Measurements from ENCODE around the gene MLH1. TPM values are rescaled to one million over a fixed set of nuclear protein-coding genes. Genes with fewer than 3 reads are reported as not detected.
"Not testable (repeated sequence)": the region's sequence is repeated elsewhere in the genome, so short reads cannot be mapped to it uniquely, and the experiment has no call there.

MLH1 gene
- total RNA-seq, 3 donors from 2014 or later (not counting 1 experiment from before 2014, with no cell fraction given): 26.9 to 42.6 (median 27.3) TPM

GRCh38 chr3:36944641-36945270, 48.6 kb upstream of the MLH1 start, which contains the start of gene TRANK1:
TSS of gene TRANK1 (minus strand) at chr3:36945054. CDS start at chr3:36944809, 245 bp downstream.
- no peak for TF ChIP-seq CTCF (IDR thresholded peaks at IDR 0.05)
- Histone ChIP-seq H3K27ac (ENCODE audit: low read length) (peak within 1 kb of the TSS; percentile 28), H3K4me1 (ENCODE audit: control insufficient read depth, insufficient read depth, low read length) (peaks cover 18% of the 10 kb centered on the region), H3K36me3 (ENCODE audit: control insufficient read depth, insufficient read depth, low read length) (no peaks in the 10 kb centered on the region), H3K4me3 (ENCODE audit: low read length) (peak within 1 kb of the TSS; percentile 82), H3K27me3 (ENCODE audit: control insufficient read depth, insufficient read depth, low read length) (no peaks in the 10 kb centered on the region), H3K9me3 (ENCODE audit: control insufficient read depth, insufficient read depth, low read length) (peaks cover 3% of the 10 kb centered on the region)
- Mint-ChIP-seq H3K36me3 (no peaks in the 10 kb centered on the region), H3K27me3 (ENCODE audit: low read depth in 2 of 2) (no peaks in the 10 kb centered on the region), H3K4me3 (peak within 1 kb of the TSS; percentile 86), H3K9me3 (peaks cover 0 to 3% of the 10 kb centered on the region in 2 donors), H3K4me1 (peaks cover 6 to 19% of the 10 kb centered on the region in 2 donors), H3K27ac (peak within 1 kb of the TSS; percentile 81)
- under 1% methylated on average over 68 of the region's 68 CpGs for WGBS (ENCODE audit: insufficient coverage)
- intact Hi-C loops (cut with micrococcal nuclease): loop anchor here (1.0 to 2.0 kb wide), 3 partner anchors 36 to 68 kb away; partner anchors contain the start of genes EPM2AIP1 and MLH1
- ATAC-seq (peak; percentile 82 to 93 (median 90)), DNase-seq (peak; percentile 78 to 92)

- DNase-seq (no peak), ATAC-seq (no peak)
These were observed 47.9 kb upstream of the MLH1 start for GRCh38 chr3:36945333-36945980.

GRCh38 chr3:36947814-36948213, 45.5 kb upstream of the MLH1 start:
- peaks cover 0 to 14% of the 10 kb centered on the region in 2 donors for H3K4me1 Mint-ChIP-seq
- H3K4me3 Mint-ChIP-seq; H3K27ac Mint-ChIP-seq; DNase-seq; H3K9me3 ChIP-seq (ENCODE audit: control insufficient read depth, insufficient read depth, low read length); H3K9me3 Mint-ChIP-seq; ATAC-seq; H3K27me3 ChIP-seq (ENCODE audit: control insufficient read depth, insufficient read depth, low read length); H3K4me3 ChIP-seq (ENCODE audit: low read length); H3K36me3 Mint-ChIP-seq; H3K27ac ChIP-seq (ENCODE audit: low read length); intact Hi-C loops (cut with micrococcal nuclease); H3K36me3 ChIP-seq (ENCODE audit: control insufficient read depth, insufficient read depth, low read length); H3K27me3 Mint-ChIP-seq (ENCODE audit: low read depth in 2 of 2): not testable (repeated sequence)
- H3K4me1 ChIP-seq (ENCODE audit: control insufficient read depth, insufficient read depth, low read length): peaks cover 18% of the 10 kb centered on the region
- 95% methylated on average over 4 of the region's 5 CpGs for WGBS (ENCODE audit: insufficient coverage)

More at GRCh38 chr3:36945333-36945980, 47.9 kb upstream of the MLH1 start:
- H3K4me1 ChIP-seq (ENCODE audit: control insufficient read depth, insufficient read depth, low read length): peaks cover 18% of the 10 kb centered on the region
- no peak for TF ChIP-seq CTCF (IDR thresholded peaks at IDR 0.05)
- H3K9me3 ChIP-seq (ENCODE audit: control insufficient read depth, insufficient read depth, low read length): peaks cover 3% of the 10 kb centered on the region
- H3K36me3 ChIP-seq (ENCODE audit: control insufficient read depth, insufficient read depth, low read length): no peaks in the 10 kb centered on the region
- peak overlapping the region; percentile 82 for H3K4me3 ChIP-seq (ENCODE audit: low read length)
- peak overlapping the region; percentile 28 for H3K27ac ChIP-seq (ENCODE audit: low read length)
- intact Hi-C loops (cut with micrococcal nuclease): loop anchor here (1.0 to 2.0 kb wide), 3 partner anchors 37 to 69 kb away; partner anchors contain the start of genes EPM2AIP1 and MLH1
- Mint-ChIP-seq H3K27ac (peak overlapping the region; percentile 81), H3K4me3 (peak overlapping the region; percentile 86), H3K9me3 (peaks cover 0 to 3% of the 10 kb centered on the region in 2 donors), H3K36me3 (no peaks in the 10 kb centered on the region), H3K4me1 (peaks cover 6 to 19% of the 10 kb centered on the region in 2 donors), H3K27me3 (ENCODE audit: low read depth in 2 of 2) (no peaks in the 10 kb centered on the region)
- 85% methylated on average over 28 of the region's 28 CpGs for WGBS (ENCODE audit: insufficient coverage)
- no peaks in the 10 kb centered on the region for H3K27me3 ChIP-seq (ENCODE audit: control insufficient read depth, insufficient read depth, low read length)

- H3K4me3 ChIP-seq (ENCODE audit: low read length): no peak overlapping the region
- Mint-ChIP-seq H3K27me3 (ENCODE audit: low read depth in 2 of 2) (no peaks in the 10 kb centered on the region), H3K4me3 (no peak overlapping the region), H3K4me1 (peaks cover 0 to 11% of the 10 kb centered on the region in 2 donors), H3K9me3 (no peaks in the 10 kb centered on the region), H3K36me3 (no peaks in the 10 kb centered on the region), H3K27ac (no peak overlapping the region)
- H3K27ac ChIP-seq (ENCODE audit: low read length): no peak overlapping the region
- no peak for ATAC-seq
- intact Hi-C loops (cut with micrococcal nuclease): loop anchor here (5.0 kb wide), 1 partner anchor 77 kb away; no protein-coding TSS in a partner anchor
- H3K27me3 ChIP-seq (ENCODE audit: control insufficient read depth, insufficient read depth, low read length): no peaks in the 10 kb centered on the region
- no peaks in the 10 kb centered on the region for H3K36me3 ChIP-seq (ENCODE audit: control insufficient read depth, insufficient read depth, low read length)
- DNase-seq: no peak
- no peaks in the 10 kb centered on the region for H3K4me1 ChIP-seq (ENCODE audit: control insufficient read depth, insufficient read depth, low read length)
- no peaks in the 10 kb centered on the region for H3K9me3 ChIP-seq (ENCODE audit: control insufficient read depth, insufficient read depth, low read length)
- no peak for TF ChIP-seq CTCF (IDR thresholded peaks at IDR 0.05)
These were observed 38.7 kb upstream of the MLH1 start for GRCh38 chr3:36954452-36955134.
